Suppressor macrophage (primary cell): Measurements from ENCODE around the gene SKI.
"Not testable (repeated sequence)": the region's sequence is repeated elsewhere in the genome, so short reads cannot be mapped to it uniquely, and the experiment has no call there.

ENCODE experiments used
- DNase-seq, 4 experiments: peaks; one replicate each; pipeline ENCODE4 v3.0.0-alpha.2; 2020 to 2022

Gene SKI

GRCh38 chr1:2324553-2325366, 96.6 kb downstream of the SKI start:
- DNase-seq: no peak

GRCh38 chr1:2326524-2326923, 98.4 kb downstream of the SKI start:
- no peak for DNase-seq

GRCh38 chr1:2327162-2327561, 99.0 kb downstream of the SKI start:
- not testable (repeated sequence) for DNase-seq

GRCh38 chr1:2327841-2328240, 99.7 kb downstream of the SKI start:
- no peak for DNase-seq

GRCh38 chr1:2328676-2329455, 100.7 kb downstream of the SKI start:
- no peak for DNase-seq

GRCh38 chr1:2330035-2330434, 101.9 kb downstream of the SKI start:
- no peak for DNase-seq

GRCh38 chr1:2330519-2331199, 102.5 kb downstream of the SKI start:
- DNase-seq: no peak

- DNase-seq: no peak
Measured at GRCh38 chr1:2331200-2331544, 103.1 kb downstream of the SKI start.

- DNase-seq: not testable (repeated sequence)
Measured at GRCh38 chr1:2331580-2331979, 103.5 kb downstream of the SKI start.

GRCh38 chr1:2334366-2334765, 106.2 kb downstream of the SKI start:
- DNase-seq: no peak

GRCh38 chr1:2334883-2335534, 106.9 kb downstream of the SKI start:
- DNase-seq: no peak

GRCh38 chr1:2335721-2336455, 107.8 kb downstream of the SKI start:
- DNase-seq: no peak

GRCh38 chr1:2336499-2336898, 108.4 kb downstream of the SKI start:
- no peak for DNase-seq

GRCh38 chr1:2337081-2337480, 109.0 kb downstream of the SKI start:
- DNase-seq: no peak

- DNase-seq: no peak
Measured at GRCh38 chr1:2337501-2337900, 109.4 kb downstream of the SKI start.

- no peak for DNase-seq
Measured at GRCh38 chr1:2339206-2340085, 111.3 kb downstream of the SKI start.

- no peak for DNase-seq
Measured at GRCh38 chr1:2340086-2340917, 112.2 kb downstream of the SKI start.

- DNase-seq: no peak
Measured at GRCh38 chr1:2340918-2341254, 112.8 kb downstream of the SKI start.

- no peak for DNase-seq
Measured at GRCh38 chr1:2341706-2342383, 113.7 kb downstream of the SKI start.
